ENCODE results near the gene CFAP61.

GRCh38 chr20:20343932-20344331, 291.6 kb downstream of the CFAP61 start:
- TF ChIP-seq CTCF (IDR thresholded peaks at IDR 0.05) (no peak), POLR2A (IDR thresholded peaks at IDR 0.05) (no peak)

All from heart left ventricle (tissue), 13 donors.